Measurements from ENCODE around the gene KAT7.

KAT7 gene

GRCh38 chr17:49814781-49815529, 26.5 kb downstream of the KAT7 start:
- no peak for DNase-seq

- DNase-seq: no peak
Observed at GRCh38 chr17:49815761-49816281, 27.3 kb downstream of the KAT7 start.

GRCh38 chr17:49817993-49818392, 29.5 kb downstream of the KAT7 start:
- DNase-seq: peak; percentile 51 to 75

GRCh38 chr17:49819138-49819537, 30.7 kb downstream of the KAT7 start:
- peak in 1 of 2 donors; percentile 23 for DNase-seq

- DNase-seq: no peak
Observed at GRCh38 chr17:49819651-49820050, 31.2 kb downstream of the KAT7 start.

GRCh38 chr17:49820773-49821172, 32.3 kb downstream of the KAT7 start:
- no peak for DNase-seq

GRCh38 chr17:49821466-49821865, 33.0 kb downstream of the KAT7 start:
- DNase-seq: no peak

- no peak for DNase-seq
Observed at GRCh38 chr17:49821916-49822315, 33.4 kb downstream of the KAT7 start.

- DNase-seq: no peak
Observed at GRCh38 chr17:49822829-49823228, 34.3 kb downstream of the KAT7 start.

- DNase-seq: no peak
Observed at GRCh38 chr17:49823614-49824013, 35.1 kb downstream of the KAT7 start.

- no peak for DNase-seq
Observed at GRCh38 chr17:49825645-49826044, 37.2 kb downstream of the KAT7 start.

- DNase-seq: peak in 1 of 2 donors; percentile 7
Observed at GRCh38 chr17:49828325-49828724, 39.8 kb downstream of the KAT7 start.

GRCh38 chr17:49829026-49829425, 40.5 kb downstream of the KAT7 start:
- no peak for DNase-seq

GRCh38 chr17:49830605-49831004, 42.1 kb downstream of the KAT7 start:
- no peak for DNase-seq

- DNase-seq: no peak
Observed at GRCh38 chr17:49832840-49833599, 44.5 kb downstream of the KAT7 start.

- DNase-seq: no peak
Observed at GRCh38 chr17:49834118-49834743, 45.8 kb downstream of the KAT7 start.

GRCh38 chr17:49835472-49835871, 47.0 kb downstream of the KAT7 start:
- no peak for DNase-seq

GRCh38 chr17:49836111-49837030, 47.9 kb downstream of the KAT7 start:
- no peak for DNase-seq

GRCh38 chr17:49839455-49839854, 51.0 kb downstream of the KAT7 start:
- no peak for DNase-seq

- DNase-seq: no peak
Observed at GRCh38 chr17:49841548-49841947, 53.1 kb downstream of the KAT7 start.

GRCh38 chr17:49842371-49842770, 53.9 kb downstream of the KAT7 start:
- DNase-seq: no peak

GRCh38 chr17:49842846-49843245, 54.4 kb downstream of the KAT7 start:
- no peak for DNase-seq
